Activated B cell treated with CpG ODN at 0.5 μM for 24 hours (primary cell): Measurements from ENCODE around the gene PXDN. TPM values are rescaled to one million over a fixed set of nuclear protein-coding genes. Genes with fewer than 3 reads are reported as not detected.
"Not testable (repeated sequence)": the region's sequence is repeated elsewhere in the genome, so short reads cannot be mapped to it uniquely, and the experiment has no call there.

Experiments used
- ATAC-seq: fragments of 200-7000 bp; cut with Tn5 transposase; one replicate; pipeline ENCODE4 v1.10.0; 2021; ENCODE audit warnings: low read depth, mild to moderate bottlenecking, moderate library complexity
- CTCF ChIA-PET: fragments of 350-600 bp; sonication (Branson Sonifier 250); formaldehyde crosslinking; loops from one replicate; lab custom pipeline; 2021; ENCODE audit warnings: antibody characterized with exemption; lab: Charles Lee
- POLR2A ChIA-PET: fragments of 350-600 bp; sonication (Branson Sonifier 250); formaldehyde crosslinking; loops from one replicate; lab custom pipeline; 2021; ENCODE audit warnings: antibody characterized with exemption; lab: Charles Lee
- DNase-seq: peaks from one replicate; pipeline ENCODE4 v3.0.0; 2022
- H3K27ac Mint-ChIP-seq: one replicate; pipeline ENCODE4 v1.8.0; 2020; ENCODE audit warnings: mixed read lengths
- H3K27me3 Mint-ChIP-seq: one replicate; pipeline ENCODE4 v1.8.0; 2021; ENCODE audit warnings: mixed read lengths
- H3K36me3 Mint-ChIP-seq: one replicate; pipeline ENCODE4 v1.8.0; 2021; ENCODE audit warnings: low read depth, mixed read lengths
- H3K4me1 Mint-ChIP-seq: one replicate; pipeline ENCODE4 v1.8.0; 2021; ENCODE audit warnings: mixed read lengths
- H3K4me3 Mint-ChIP-seq: one replicate; pipeline ENCODE4 v1.8.0; 2020; ENCODE audit warnings: mild to moderate bottlenecking, mixed read lengths
- H3K9me3 Mint-ChIP-seq: one replicate; pipeline ENCODE4 v1.8.0; 2020; ENCODE audit warnings: mixed read lengths
- intact Hi-C: fragments of 100-400 bp; cut with micrococcal nuclease; formaldehyde crosslinking; loops from one replicate; pipeline ENCODE4 v1.15.1; 2024
- total RNA-seq: library from RNA; stranded (reverse); gene quantifications from 2 replicates; pipeline ENCODE4 v1.2.3, GENCODE V29; 2022
- TF ChIP-seq, protein P1 (sequence below): fragments of 200-600 bp; IDR thresholded peaks from one replicate; pipeline ENCODE4 v1.8.0; 2022; ENCODE audit warnings: antibody characterized with exemption, mild to moderate bottlenecking

Gene PXDN
- total RNA-seq, 1 donor from 2014 or later: 1.1 TPM

DNA sequence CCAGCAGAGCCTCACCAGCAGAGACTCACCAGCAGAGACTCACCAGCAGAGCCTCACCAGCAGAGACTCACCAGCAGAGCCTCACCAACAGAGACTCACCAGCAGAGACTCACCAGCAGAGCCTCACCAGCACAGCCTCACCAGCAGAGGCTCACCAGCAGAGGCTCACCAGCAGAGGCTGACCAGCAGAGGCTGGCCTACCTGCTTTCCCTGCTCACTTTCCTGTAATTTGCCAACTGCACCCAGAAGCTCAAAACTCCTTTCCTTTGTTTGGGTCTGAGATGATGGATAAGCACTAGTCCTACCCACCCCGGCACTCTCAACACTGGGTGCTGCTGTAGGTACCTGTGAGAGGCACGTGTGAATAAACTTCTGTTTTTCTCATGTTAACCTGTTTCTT lies 36.4 kb upstream of the PXDN start:
- TF ChIP-seq, protein P1, sequence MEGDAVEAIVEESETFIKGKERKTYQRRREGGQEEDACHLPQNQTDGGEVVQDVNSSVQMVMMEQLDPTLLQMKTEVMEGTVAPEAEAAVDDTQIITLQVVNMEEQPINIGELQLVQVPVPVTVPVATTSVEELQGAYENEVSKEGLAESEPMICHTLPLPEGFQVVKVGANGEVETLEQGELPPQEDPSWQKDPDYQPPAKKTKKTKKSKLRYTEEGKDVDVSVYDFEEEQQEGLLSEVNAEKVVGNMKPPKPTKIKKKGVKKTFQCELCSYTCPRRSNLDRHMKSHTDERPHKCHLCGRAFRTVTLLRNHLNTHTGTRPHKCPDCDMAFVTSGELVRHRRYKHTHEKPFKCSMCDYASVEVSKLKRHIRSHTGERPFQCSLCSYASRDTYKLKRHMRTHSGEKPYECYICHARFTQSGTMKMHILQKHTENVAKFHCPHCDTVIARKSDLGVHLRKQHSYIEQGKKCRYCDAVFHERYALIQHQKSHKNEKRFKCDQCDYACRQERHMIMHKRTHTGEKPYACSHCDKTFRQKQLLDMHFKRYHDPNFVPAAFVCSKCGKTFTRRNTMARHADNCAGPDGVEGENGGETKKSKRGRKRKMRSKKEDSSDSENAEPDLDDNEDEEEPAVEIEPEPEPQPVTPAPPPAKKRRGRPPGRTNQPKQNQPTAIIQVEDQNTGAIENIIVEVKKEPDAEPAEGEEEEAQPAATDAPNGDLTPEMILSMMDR: no peak
- DNase-seq: no peak
- intact Hi-C loops: no loop called here
- no peaks in the 10 kb centered on the region for H3K4me1 Mint-ChIP-seq
- H3K27me3 Mint-ChIP-seq: peaks cover 3% of the 10 kb centered on the region
- no peaks in the 10 kb centered on the region for H3K9me3 Mint-ChIP-seq
- ChIA-PET POLR2A (no interaction called here), CTCF (no interaction called here)
- H3K36me3 Mint-ChIP-seq: no peaks in the 10 kb centered on the region
- no peak for ATAC-seq
- H3K27ac Mint-ChIP-seq: no peak overlapping the region
- no peak overlapping the region for H3K4me3 Mint-ChIP-seq

DNA sequence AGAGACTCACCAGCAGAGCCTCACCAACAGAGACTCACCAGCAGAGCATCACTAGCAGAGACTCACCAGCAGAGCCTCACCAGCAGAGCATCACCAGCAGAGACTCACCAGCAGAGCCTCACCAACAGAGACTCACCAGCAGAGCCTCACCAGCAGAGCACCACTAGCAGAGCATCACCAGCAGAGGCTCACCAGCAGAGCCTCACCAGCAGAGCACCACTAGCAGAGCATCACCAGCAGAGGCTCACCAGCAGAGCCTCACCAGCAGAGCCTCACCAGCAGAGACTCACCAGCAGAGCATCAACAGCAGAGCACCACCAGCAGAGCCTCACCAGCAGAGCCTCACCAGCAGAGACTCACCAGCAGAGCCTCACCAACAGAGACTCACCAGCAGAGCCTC lies 35.7 kb upstream of the PXDN start:
- CTCF ChIA-PET, DNase-seq, H3K27me3 Mint-ChIP-seq, H3K27ac Mint-ChIP-seq, ATAC-seq, H3K9me3 Mint-ChIP-seq, H3K36me3 Mint-ChIP-seq, POLR2A ChIA-PET, intact Hi-C loops, H3K4me3 Mint-ChIP-seq, H3K4me1 Mint-ChIP-seq: not testable (repeated sequence)

DNA sequence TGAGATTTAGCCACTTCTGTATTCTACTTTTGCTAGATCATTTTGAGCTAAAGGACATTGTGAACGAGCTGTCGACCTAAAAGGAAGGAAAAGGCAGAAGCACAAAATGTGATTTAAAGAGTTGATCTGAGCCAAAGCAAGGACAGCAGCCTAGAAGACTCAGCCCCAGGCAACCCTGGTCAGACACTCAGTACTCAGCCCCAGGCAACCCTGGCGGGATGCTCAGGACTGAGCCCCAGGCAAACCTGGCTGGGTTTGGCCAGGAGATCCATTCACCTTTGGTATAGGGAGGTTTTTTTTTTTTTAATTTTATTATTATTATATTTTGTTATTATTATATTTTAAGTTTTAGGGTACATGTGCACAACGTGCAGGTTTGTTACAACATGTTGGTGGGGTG lies 34.3 kb upstream of the PXDN start:
- no peaks in the 10 kb centered on the region for H3K9me3 Mint-ChIP-seq
- no peaks in the 10 kb centered on the region for H3K36me3 Mint-ChIP-seq
- no peak overlapping the region for H3K4me3 Mint-ChIP-seq
- DNase-seq (no peak), ATAC-seq (no peak)
- no peak overlapping the region for H3K27ac Mint-ChIP-seq
- H3K27me3 Mint-ChIP-seq: peaks cover 4% of the 10 kb centered on the region
- H3K4me1 Mint-ChIP-seq: no peaks in the 10 kb centered on the region
- CTCF ChIA-PET: no interaction called here
- POLR2A ChIA-PET: no interaction called here
- intact Hi-C loops: no loop called here
- TF ChIP-seq, protein P1: no peak

DNA sequence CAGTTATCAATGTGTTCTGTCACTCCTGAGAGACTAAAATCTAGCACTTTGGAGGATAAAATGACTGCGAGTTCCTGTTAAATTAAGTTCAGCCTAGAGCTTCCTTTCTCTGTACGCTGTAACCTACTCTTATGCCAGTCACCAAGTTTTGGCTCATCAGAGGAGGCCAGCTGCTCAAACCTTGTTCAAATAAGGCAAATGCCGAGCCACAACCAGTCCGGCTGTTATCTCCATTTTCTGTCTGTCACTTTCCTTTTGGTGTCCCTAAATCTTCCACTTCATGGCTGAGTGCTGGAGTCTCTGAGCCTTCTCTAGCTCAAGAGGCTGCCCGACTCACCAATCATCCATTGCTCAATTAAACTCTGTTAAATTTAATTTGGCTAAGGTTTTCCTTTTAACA lies 33.5 kb upstream of the PXDN start:
- POLR2A ChIA-PET: no interaction called here
- CTCF ChIA-PET: interaction anchor here (0.7 kb wide), 1 partner anchor 823 kb away, joined by 3 read pairs; no protein-coding TSS in a partner anchor
- H3K4me3 Mint-ChIP-seq: no peak overlapping the region

DNA sequence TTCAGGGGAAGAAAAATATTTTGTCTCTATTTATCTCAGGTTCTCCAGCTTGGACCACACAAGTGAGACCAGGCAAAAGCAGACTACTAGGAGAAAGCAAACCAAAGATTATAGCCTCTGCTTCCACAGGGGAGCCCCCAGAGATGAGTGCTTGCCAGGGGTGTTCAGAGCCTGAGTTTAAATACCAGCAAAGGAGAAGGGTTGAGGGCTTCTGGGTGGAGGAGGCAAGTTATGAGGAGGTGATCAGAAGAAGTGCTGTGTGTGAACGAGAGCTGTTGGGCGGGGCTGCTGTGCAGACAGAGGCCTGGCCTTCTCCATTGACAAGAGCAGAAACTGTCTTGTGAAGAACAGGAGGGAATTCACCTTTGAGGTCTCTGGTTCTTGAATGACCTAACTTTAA lies 32.8 kb upstream of the PXDN start:
- Mint-ChIP-seq H3K4me3 (no peak overlapping the region), H3K9me3 (no peaks in the 10 kb centered on the region), H3K27ac (no peak overlapping the region), H3K4me1 (no peaks in the 10 kb centered on the region), H3K36me3 (no peaks in the 10 kb centered on the region), H3K27me3 (peaks cover 2% of the 10 kb centered on the region)
- DNase-seq (no peak), ATAC-seq (no peak)
- ChIA-PET POLR2A (no interaction called here), CTCF (interaction anchor here (0.7 kb wide), 1 partner anchor 823 kb away, joined by 3 read pairs; no protein-coding TSS in a partner anchor)
- TF ChIP-seq, protein P1: no peak
- intact Hi-C loops: no loop called here

More for the DNA sequence above, 33.5 kb upstream of the PXDN start:
- Mint-ChIP-seq H3K27me3 (peaks cover 3% of the 10 kb centered on the region), H3K4me1 (no peaks in the 10 kb centered on the region), H3K27ac (no peak overlapping the region), H3K36me3 (no peaks in the 10 kb centered on the region), H3K9me3 (no peaks in the 10 kb centered on the region)
- DNase-seq (no peak), ATAC-seq (no peak)
- TF ChIP-seq, protein P1: no peak
- intact Hi-C loops: no loop called here

DNA sequence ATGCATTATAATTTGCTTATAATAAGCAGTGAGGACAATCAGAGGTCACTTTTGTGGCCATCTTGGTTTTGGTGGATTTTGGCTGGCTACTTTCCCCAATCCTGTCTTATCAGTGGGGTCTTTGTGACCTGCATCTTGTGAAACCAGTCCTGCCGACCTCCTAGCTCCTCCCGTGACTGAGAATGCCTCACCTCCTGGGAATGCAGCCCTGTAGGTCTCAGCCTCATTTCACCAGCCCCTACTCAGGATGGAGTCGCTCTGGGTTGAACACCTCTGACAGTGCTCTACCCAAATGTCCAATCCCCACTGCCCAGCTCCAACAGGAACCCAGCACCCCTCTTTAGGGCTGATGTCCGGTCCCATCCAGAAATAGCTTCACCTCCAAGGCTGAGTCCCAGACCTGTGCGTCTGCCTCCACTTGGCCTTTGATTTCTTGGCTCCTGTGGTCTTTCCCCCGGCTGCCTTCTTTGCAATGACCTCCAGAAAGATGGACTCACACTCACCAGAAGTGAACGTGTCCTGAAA lies 31.3 kb upstream of the PXDN start:
- TF ChIP-seq, protein P1: no peak
- Mint-ChIP-seq H3K4me3 (no peak overlapping the region), H3K27ac (no peak overlapping the region), H3K36me3 (no peaks in the 10 kb centered on the region), H3K27me3 (peaks cover 2% of the 10 kb centered on the region), H3K4me1 (no peaks in the 10 kb centered on the region), H3K9me3 (no peaks in the 10 kb centered on the region)
- ATAC-seq (no peak), DNase-seq (no peak)
- POLR2A ChIA-PET: no interaction called here
- CTCF ChIA-PET: no interaction called here
- intact Hi-C loops: no loop called here
